HepG2 (cell line): ENCODE measurements around the gene IL27RA. TPM values are rescaled to one million over a fixed set of nuclear protein-coding genes. Genes with fewer than 3 reads are reported as not detected.

Source experiments
- MBNL3 ChIP-seq: fragments of 250-450 bp; sonication (Bioruptor Pico); conservative IDR thresholded peaks from 2 replicates; pipeline ENCODE4 v1.8.0; 2022; ENCODE audit warnings: mild to moderate bottlenecking, inconsistent platforms
- ZNF138 ChIP-seq: sonication (generic); formaldehyde crosslinking; IDR thresholded peaks from 2 replicates; pipeline ENCODE4 v1.5.0; 2020; ENCODE audit warnings: mild to moderate bottlenecking, low read depth, missing genetic modification reagents
- ZNF317 ChIP-seq: sonication (generic); formaldehyde crosslinking; IDR thresholded peaks from 2 replicates; pipeline ENCODE4 v1.5.0; 2020; ENCODE audit warnings: mild to moderate bottlenecking, missing genetic modification reagents
- ZNF792 ChIP-seq: IDR thresholded peaks from 2 replicates; pipeline ENCODE4 v1.6.1; 2016
- polyA plus RNA-seq, 8 experiments: library from polyadenylated mRNA; depleted of rRNA in 3 of 8; stranded (reverse) in 7 of 8; unstranded in 1 of 8; fragments of >200 nt; fragmentation: Illumina TruSeq in 4 of 8; extraction: Trizol in 4 of 8; gene quantifications; 2 replicates each; pipeline versions ENCODE4 v1.2.1 to v1.2.3, GENCODE V29; 2011 to 2016; ENCODE audit warnings: low read depth in 4 of 8, missing spikeins in 1 of 8, mixed read lengths in 1 of 8; ENCODE audit not compliant: insufficient read depth in 1 of 8
- total RNA-seq, 5 experiments: library from RNA; depleted of rRNA; stranded (reverse); fragments of >200 nt; fragmentation: Illumina TruSeq; extraction: Trizol; gene quantifications; 2 replicates each; pipeline ENCODE4 v1.2.3, GENCODE V29; 2016; ENCODE audit warnings: low read depth in 1 of 5
- TF ChIP-seq, protein P1 (sequence below): sonication (generic); formaldehyde crosslinking; conservative IDR thresholded peaks from 2 replicates; pipeline ENCODE4 v1.8.0; 2022; ENCODE audit warnings: low read depth, missing genetic modification reagents
- TF ChIP-seq, protein P2 (sequence below): sonication (generic); formaldehyde crosslinking; IDR thresholded peaks from 2 replicates; pipeline ENCODE4 v1.4.0; 2020; ENCODE audit warnings: missing genetic modification reagents, borderline replicate concordance
- TF ChIP-seq, protein P3 (sequence below): sonication (generic); formaldehyde crosslinking; IDR thresholded peaks from 2 replicates; pipeline ENCODE4 v1.4.0; 2020; ENCODE audit warnings: mild to moderate bottlenecking, missing genetic modification reagents, borderline replicate concordance

Gene IL27RA
- total and polyA plus RNA-seq, 2 of the 13 experiments (the other 11 are each of a cell fraction or from before 2014, with no cell fraction given): 3.5 to 8.1 TPM

DNA sequence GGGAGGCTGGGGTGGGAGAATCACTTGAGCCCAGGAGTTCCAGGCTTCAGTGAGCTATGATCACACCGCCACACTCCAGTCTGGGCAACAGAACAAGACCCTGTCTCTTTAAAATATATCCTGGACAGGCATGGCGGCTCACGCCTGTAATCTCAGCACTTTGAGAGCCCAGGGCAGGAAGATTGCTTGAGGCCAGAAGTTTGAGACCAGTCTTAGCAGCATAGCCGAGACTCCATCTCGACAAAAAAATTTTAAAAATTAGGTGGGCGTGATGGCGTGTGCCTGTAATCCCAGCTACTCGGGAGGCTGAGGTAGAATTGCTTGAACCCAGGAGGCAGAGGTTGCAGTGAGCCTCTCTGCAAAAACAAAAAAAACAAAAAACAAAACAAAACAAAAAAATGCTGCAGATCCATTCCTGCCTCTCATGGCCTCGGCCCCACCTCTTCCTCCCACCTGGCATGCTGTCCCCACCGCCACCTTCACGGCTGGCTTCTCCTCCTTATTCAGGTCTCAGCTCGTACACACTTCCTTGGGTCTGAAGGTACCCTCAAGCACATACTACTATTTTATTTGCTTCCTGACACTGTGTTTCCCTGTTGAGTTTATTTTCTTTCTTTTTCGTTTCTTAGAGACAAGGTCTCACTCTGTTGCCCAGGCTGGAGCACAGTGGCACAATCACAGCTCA lies 30.7 kb upstream of the IL27RA start (continued):
- TF ChIP-seq, protein P1, sequence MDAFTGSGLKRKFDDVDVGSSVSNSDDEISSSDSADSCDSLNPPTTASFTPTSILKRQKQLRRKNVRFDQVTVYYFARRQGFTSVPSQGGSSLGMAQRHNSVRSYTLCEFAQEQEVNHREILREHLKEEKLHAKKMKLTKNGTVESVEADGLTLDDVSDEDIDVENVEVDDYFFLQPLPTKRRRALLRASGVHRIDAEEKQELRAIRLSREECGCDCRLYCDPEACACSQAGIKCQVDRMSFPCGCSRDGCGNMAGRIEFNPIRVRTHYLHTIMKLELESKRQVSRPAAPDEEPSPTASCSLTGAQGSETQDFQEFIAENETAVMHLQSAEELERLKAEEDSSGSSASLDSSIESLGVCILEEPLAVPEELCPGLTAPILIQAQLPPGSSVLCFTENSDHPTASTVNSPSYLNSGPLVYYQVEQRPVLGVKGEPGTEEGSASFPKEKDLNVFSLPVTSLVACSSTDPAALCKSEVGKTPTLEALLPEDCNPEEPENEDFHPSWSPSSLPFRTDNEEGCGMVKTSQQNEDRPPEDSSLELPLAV (CRISPR knock-in tag): no peak
- TF ChIP-seq, protein P2, sequence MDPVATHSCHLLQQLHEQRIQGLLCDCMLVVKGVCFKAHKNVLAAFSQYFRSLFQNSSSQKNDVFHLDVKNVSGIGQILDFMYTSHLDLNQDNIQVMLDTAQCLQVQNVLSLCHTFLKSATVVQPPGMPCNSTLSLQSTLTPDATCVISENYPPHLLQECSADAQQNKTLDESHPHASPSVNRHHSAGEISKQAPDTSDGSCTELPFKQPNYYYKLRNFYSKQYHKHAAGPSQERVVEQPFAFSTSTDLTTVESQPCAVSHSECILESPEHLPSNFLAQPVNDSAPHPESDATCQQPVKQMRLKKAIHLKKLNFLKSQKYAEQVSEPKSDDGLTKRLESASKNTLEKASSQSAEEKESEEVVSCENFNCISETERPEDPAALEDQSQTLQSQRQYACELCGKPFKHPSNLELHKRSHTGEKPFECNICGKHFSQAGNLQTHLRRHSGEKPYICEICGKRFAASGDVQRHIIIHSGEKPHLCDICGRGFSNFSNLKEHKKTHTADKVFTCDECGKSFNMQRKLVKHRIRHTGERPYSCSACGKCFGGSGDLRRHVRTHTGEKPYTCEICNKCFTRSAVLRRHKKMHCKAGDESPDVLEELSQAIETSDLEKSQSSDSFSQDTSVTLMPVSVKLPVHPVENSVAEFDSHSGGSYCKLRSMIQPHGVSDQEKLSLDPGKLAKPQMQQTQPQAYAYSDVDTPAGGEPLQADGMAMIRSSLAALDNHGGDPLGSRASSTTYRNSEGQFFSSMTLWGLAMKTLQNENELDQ (CRISPR knock-in tag): no peak
- TF ChIP-seq ZNF317 (CRISPR knock-in tag): no peak
- TF ChIP-seq ZNF138: no peak
- no peak for TF ChIP-seq ZNF792 (CRISPR knock-in tag)
- TF ChIP-seq, protein P3, sequence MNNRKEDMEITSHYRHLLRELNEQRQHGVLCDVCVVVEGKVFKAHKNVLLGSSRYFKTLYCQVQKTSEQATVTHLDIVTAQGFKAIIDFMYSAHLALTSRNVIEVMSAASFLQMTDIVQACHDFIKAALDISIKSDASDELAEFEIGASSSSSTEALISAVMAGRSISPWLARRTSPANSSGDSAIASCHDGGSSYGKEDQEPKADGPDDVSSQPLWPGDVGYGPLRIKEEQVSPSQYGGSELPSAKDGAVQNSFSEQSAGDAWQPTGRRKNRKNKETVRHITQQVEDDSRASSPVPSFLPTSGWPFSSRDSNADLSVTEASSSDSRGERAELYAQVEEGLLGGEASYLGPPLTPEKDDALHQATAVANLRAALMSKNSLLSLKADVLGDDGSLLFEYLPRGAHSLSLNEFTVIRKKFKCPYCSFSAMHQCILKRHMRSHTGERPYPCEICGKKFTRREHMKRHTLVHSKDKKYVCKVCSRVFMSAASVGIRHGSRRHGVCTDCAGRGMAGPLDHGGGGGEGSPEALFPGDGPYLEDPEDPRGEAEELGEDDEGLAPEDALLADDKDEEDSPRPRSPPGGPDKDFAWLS (CRISPR knock-in tag): no peak
- TF ChIP-seq MBNL3: no peak
